Subcutaneous abdominal adipose tissue (tissue), 5 donors: Measurements from ENCODE around the gene VPS25.

Experiments used
- H3K27ac ChIP-seq: one replicate; pipeline ENCODE4 v1.7.0; 2013; ENCODE audit warnings: low read depth, mild to moderate bottlenecking, inconsistent platforms, low read length, moderate library complexity
- H3K27me3 ChIP-seq, 5 donors: one replicate each; pipeline ENCODE4 v1.7.0; 2013; ENCODE audit warnings: low read length in 5 of 5, inconsistent platforms in 1 of 5; ENCODE audit not compliant: control insufficient read depth in 5 of 5, insufficient read depth in 4 of 5
- H3K36me3 ChIP-seq, 5 donors: one replicate each; pipeline ENCODE4 v1.7.0; 2013; ENCODE audit warnings: low read length in 5 of 5; ENCODE audit not compliant: control insufficient read depth in 5 of 5, insufficient read depth in 5 of 5
- H3K4me1 ChIP-seq, 5 donors: one replicate each; pipeline ENCODE4 v1.7.0; 2013; ENCODE audit warnings: low read length in 5 of 5, mild to moderate bottlenecking in 3 of 5, moderate library complexity in 1 of 5; ENCODE audit not compliant: control insufficient read depth in 5 of 5, insufficient read depth in 5 of 5
- H3K4me3 ChIP-seq, 5 donors: one replicate each; pipeline ENCODE4 v1.7.0; 2013; ENCODE audit warnings: low read length in 5 of 5, low read depth in 1 of 5
- H3K9ac ChIP-seq, 5 donors: one replicate each; pipeline ENCODE4 v1.7.0; 2013; ENCODE audit warnings: low read length in 5 of 5, mild to moderate bottlenecking in 4 of 5, moderate library complexity in 3 of 5
- H3K9me3 ChIP-seq, 5 donors: one replicate each; pipeline ENCODE4 v1.7.0; 2013; ENCODE audit warnings: low read length in 5 of 5; ENCODE audit not compliant: control insufficient read depth in 5 of 5
- donor health status: healthy.
- donor health status: healthy.
- donor health status: healthy.
- donor health status: healthy.
- donor health status: healthy.

The VPS25 gene

GRCh38 chr17:42781639-42782165, 8.5 kb downstream of the VPS25 start:
- no peaks in the 10 kb centered on the region for H3K9me3 ChIP-seq
- no peak overlapping the region for H3K27ac ChIP-seq
- peaks cover 0 to 32% (median 25%) of the 10 kb centered on the region in 5 donors for H3K36me3 ChIP-seq
- peaks cover 1 to 33% (median 31%) of the 10 kb centered on the region in 5 donors for H3K4me1 ChIP-seq
- no peak overlapping the region for H3K9ac ChIP-seq
- H3K27me3 ChIP-seq, result peaks cover 40 to 68% (median 57%) of the 10 kb centered on the region in 5 donors
- no peak overlapping the region for H3K4me3 ChIP-seq

- Histone ChIP-seq H3K4me3 (no peak overlapping the region), H3K27me3 (peaks cover 40 to 75% (median 63%) of the 10 kb centered on the region in 5 donors)
Observed at GRCh38 chr17:42782166-42783061, 9.2 kb downstream of the VPS25 start.

DNA sequence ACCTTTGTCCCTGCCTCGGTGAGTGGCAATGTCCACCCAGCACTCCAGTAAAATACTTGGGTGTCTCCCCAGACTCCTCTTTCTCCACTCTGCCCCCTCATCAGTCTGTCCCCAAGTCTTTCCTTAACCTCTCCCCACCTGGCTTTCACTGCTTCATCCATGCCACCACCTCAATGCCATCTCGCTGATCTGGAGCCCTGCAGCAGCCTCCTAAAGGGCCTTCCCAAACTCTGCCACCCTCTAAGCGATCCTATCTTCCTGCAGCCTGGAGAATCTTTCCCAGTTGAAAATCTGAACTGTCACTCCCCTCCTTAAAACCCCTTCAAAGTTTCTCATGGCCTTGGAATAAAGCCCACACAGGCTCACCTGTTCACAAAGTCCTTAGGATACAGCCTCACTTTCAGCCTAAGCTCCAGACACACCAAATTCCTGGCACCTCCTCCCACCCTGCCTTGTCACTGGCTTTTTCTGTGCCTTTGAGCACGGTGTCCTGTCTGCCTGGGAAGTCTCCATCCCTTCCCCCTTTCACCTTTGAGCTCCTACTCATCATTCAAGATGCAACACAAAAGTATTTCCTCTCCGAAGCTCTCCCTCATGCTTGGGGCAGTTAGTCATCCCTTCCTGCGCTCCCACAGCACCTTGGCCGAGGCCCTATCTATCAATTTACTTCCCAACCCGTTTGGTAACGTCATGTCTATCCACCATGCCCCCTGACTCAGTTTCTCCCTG, 10.0 kb downstream of the VPS25 start:
- Histone ChIP-seq H3K36me3 (peaks cover 0 to 16% (median 15%) of the 10 kb centered on the region in 5 donors), H3K27ac (no peak overlapping the region), H3K9ac (no peak overlapping the region), H3K4me3 (no peak overlapping the region), H3K9me3 (no peaks in the 10 kb centered on the region), H3K27me3 (peaks cover 40 to 81% (median 67%) of the 10 kb centered on the region in 5 donors), H3K4me1 (peaks cover 1 to 33% (median 31%) of the 10 kb centered on the region in 5 donors)

More at GRCh38 chr17:42782166-42783061, 9.2 kb downstream of the VPS25 start:
- Histone ChIP-seq H3K36me3 (peaks cover 0 to 24% (median 22%) of the 10 kb centered on the region in 5 donors), H3K27ac (no peak overlapping the region), H3K4me1 (peaks cover 1 to 33% (median 31%) of the 10 kb centered on the region in 5 donors), H3K9me3 (no peaks in the 10 kb centered on the region), H3K9ac (no peak overlapping the region)

- H3K36me3 ChIP-seq, result peaks cover 0 to 11% (median 10%) of the 10 kb centered on the region in 5 donors
- H3K27ac ChIP-seq, result no peak overlapping the region
- peaks cover 40 to 83% (median 72%) of the 10 kb centered on the region in 5 donors for H3K27me3 ChIP-seq
- H3K9ac ChIP-seq, result no peak overlapping the region
- H3K4me3 ChIP-seq, result no peak overlapping the region
- H3K4me1 ChIP-seq, result peaks cover 1 to 33% (median 31%) of the 10 kb centered on the region in 5 donors
- H3K9me3 ChIP-seq, result no peaks in the 10 kb centered on the region
Observed at GRCh38 chr17:42783791-42784138, 10.5 kb downstream of the VPS25 start.

DNA sequence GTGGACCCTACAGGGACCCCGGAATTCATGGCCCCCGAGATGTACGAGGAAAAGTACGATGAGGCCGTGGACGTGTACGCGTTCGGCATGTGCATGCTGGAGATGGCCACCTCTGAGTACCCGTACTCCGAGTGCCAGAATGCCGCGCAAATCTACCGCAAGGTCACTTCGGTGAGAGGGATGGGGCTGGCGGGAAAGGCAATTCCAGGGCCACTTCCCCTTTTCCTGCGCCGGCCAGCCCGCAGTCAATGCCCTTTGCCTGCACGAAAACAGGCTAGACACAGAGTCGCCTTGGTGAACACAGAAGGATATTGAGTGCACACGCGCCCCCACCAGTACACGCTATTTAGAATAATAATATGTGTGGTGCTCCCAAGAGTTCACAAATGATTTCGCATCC, 11.2 kb downstream of the VPS25 start:
- no peak overlapping the region for H3K4me3 ChIP-seq
- H3K27me3 ChIP-seq, result peaks cover 40 to 82% (median 75%) of the 10 kb centered on the region in 5 donors
- H3K9ac ChIP-seq, result no peak overlapping the region

GRCh38 chr17:42784811-42785592, 11.8 kb downstream of the VPS25 start:
- Histone ChIP-seq H3K27ac (no peak overlapping the region), H3K9me3 (no peaks in the 10 kb centered on the region), H3K27me3 (peaks cover 40 to 82% (median 74%) of the 10 kb centered on the region in 5 donors), H3K4me1 (peaks cover 1 to 32% (median 26%) of the 10 kb centered on the region in 5 donors), H3K9ac (no peak overlapping the region), H3K4me3 (peak overlapping the region in 1 of 5 donors; percentile 26), H3K36me3 (no peaks in the 10 kb centered on the region)

More for the DNA sequence above, 11.2 kb downstream of the VPS25 start:
- Histone ChIP-seq H3K27ac (no peak overlapping the region), H3K36me3 (peaks cover 0 to 4% (median 3%) of the 10 kb centered on the region in 5 donors), H3K9me3 (no peaks in the 10 kb centered on the region), H3K4me1 (peaks cover 1 to 33% (median 31%) of the 10 kb centered on the region in 5 donors)

DNA sequence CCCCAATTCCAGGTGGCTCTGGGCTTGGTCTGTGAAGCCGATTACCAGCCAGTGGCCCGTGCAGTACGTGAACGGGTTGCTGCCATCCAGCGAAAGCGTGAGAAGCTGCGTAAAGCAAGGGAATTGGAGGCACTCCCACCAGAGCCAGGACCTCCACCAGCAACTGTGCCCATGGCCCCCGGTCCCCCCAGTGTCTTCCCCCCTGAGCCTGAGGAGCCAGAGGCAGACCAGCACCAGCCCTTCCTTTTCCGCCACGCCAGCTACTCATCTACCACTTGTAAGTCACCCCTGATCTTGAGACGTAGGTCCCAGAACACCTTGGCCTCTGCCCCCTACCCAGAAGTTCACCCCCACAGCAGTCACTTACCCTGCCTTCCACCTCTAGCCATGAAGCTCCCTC, 14.0 kb downstream of the VPS25 start:
- H3K36me3 ChIP-seq, result no peaks in the 10 kb centered on the region
- H3K9me3 ChIP-seq, result no peaks in the 10 kb centered on the region
- H3K27ac ChIP-seq, result no peak overlapping the region
- peaks cover 0 to 22% (median 15%) of the 10 kb centered on the region in 5 donors for H3K4me1 ChIP-seq
- no peak overlapping the region for H3K4me3 ChIP-seq
- no peak overlapping the region for H3K9ac ChIP-seq
- H3K27me3 ChIP-seq, result peaks cover 29 to 67% (median 60%) of the 10 kb centered on the region in 5 donors

DNA sequence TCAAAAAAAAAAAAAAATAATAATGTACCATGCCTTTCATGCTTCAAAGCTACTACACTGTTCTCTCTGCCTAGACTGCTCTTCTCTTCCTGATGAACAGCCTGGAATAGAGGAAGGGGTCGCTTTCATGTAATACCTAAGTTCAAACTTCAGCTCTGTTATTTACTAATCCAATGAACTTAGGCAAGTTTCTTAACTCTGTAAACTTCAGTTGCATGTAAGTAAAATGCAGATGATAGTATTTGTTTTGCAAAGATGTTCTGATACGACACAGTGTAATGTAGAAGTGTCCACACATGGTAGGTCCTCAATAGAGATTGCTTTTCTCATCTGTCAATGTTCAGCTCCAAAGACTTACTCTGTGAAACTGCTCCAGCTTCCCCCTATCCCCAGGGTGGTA, 18.7 kb downstream of the VPS25 start:
- H3K27ac ChIP-seq, result no peak overlapping the region
- no peak overlapping the region for H3K4me3 ChIP-seq
- H3K4me1 ChIP-seq, result peaks cover 0 to 3% (median 3%) of the 10 kb centered on the region in 5 donors
- no peaks in the 10 kb centered on the region for H3K9me3 ChIP-seq
- H3K36me3 ChIP-seq, result peaks cover 0 to 12% (median 3%) of the 10 kb centered on the region in 5 donors
- peaks cover 0 to 20% (median 18%) of the 10 kb centered on the region in 5 donors for H3K27me3 ChIP-seq
- H3K9ac ChIP-seq, result no peak overlapping the region

- Histone ChIP-seq H3K4me1 (peaks cover under 1 to 9% (median 9%) of the 10 kb centered on the region in 5 donors), H3K27ac (no peak overlapping the region), H3K27me3 (peaks cover 0 to 16% (median 12%) of the 10 kb centered on the region in 5 donors), H3K9me3 (no peaks in the 10 kb centered on the region), H3K9ac (no peak overlapping the region), H3K4me3 (no peak overlapping the region), H3K36me3 (peaks cover 0 to 12% (median 3%) of the 10 kb centered on the region in 5 donors)
Observed at GRCh38 chr17:42792545-42792944, 19.3 kb downstream of the VPS25 start.
